HepG2 (cell line): ENCODE data around the gene NFS1. TPM values are rescaled to one million over a fixed set of nuclear protein-coding genes. Genes with fewer than 3 reads are reported as not detected.

Experiments
- AGO1 ChIP-seq: fragments of 200-400 bp; formaldehyde crosslinking; IDR thresholded peaks from 2 replicates; pipeline ENCODE4 v1.6.1; 2017; ENCODE audit warnings: mild to moderate bottlenecking, low read depth, low read length, moderate library complexity; ENCODE audit not compliant: poor library complexity, severe bottlenecking
- BRCA1 ChIP-seq: sonication (generic); formaldehyde crosslinking; IDR thresholded peaks from 2 replicates; pipeline ENCODE4 v1.4.0; 2020; ENCODE audit warnings: missing genetic modification reagents
- DRAP1 ChIP-seq: IDR thresholded peaks from 2 replicates; pipeline ENCODE4 v1.6.1; 2016; ENCODE audit warnings: missing genetic modification reagents, missing compliant biosample characterization
- ELF4 ChIP-seq: sonication (generic); formaldehyde crosslinking; IDR thresholded peaks from 2 replicates; pipeline ENCODE4 v1.5.0; 2020; ENCODE audit warnings: missing genetic modification reagents, mild to moderate bottlenecking, moderate library complexity, borderline replicate concordance
- FOXK1 ChIP-seq: sonication (generic); formaldehyde crosslinking; IDR thresholded peaks from 2 replicates; pipeline ENCODE4 v1.4.0; 2020; ENCODE audit warnings: low read depth, missing genetic modification reagents, borderline replicate concordance
- IKZF4 ChIP-seq: sonication (generic); formaldehyde crosslinking; IDR thresholded peaks from 2 replicates; pipeline ENCODE4 v1.5.1; 2020; ENCODE audit warnings: borderline replicate concordance, mild to moderate bottlenecking, low read depth, missing genetic modification reagents; ENCODE audit errors: not compliant biosample characterization
- KAT2B ChIP-seq: fragments of 150-350 bp; IDR thresholded peaks from 2 replicates; pipeline ENCODE4 v1.6.1; 2014; ENCODE audit warnings: low read depth, low read length, borderline replicate concordance
- NFE2 ChIP-seq: sonication (generic); formaldehyde crosslinking; IDR thresholded peaks from 2 replicates; pipeline ENCODE4 v1.4.0; 2020; ENCODE audit warnings: missing genetic modification reagents
- REXO4 ChIP-seq: sonication (generic); formaldehyde crosslinking; IDR thresholded peaks from 2 replicates; pipeline ENCODE4 v1.8.0; 2022; ENCODE audit warnings: missing genetic modification reagents, mild to moderate bottlenecking, borderline replicate concordance
- SALL2 ChIP-seq: sonication (generic); formaldehyde crosslinking; IDR thresholded peaks from 2 replicates; pipeline ENCODE4 v1.8.1; 2023; ENCODE audit warnings: mild to moderate bottlenecking, missing genetic modification reagents, inconsistent platforms
- TEAD2 ChIP-seq: sonication (generic); formaldehyde crosslinking; IDR thresholded peaks from 2 replicates; pipeline ENCODE4 v1.9.0; 2021; ENCODE audit warnings: missing genetic modification reagents
- ZBTB38 ChIP-seq: sonication (generic); formaldehyde crosslinking; IDR thresholded peaks from 2 replicates; pipeline ENCODE4 v1.5.1; 2020; ENCODE audit warnings: mild to moderate bottlenecking, missing genetic modification reagents
- ZIK1 ChIP-seq: sonication (generic); formaldehyde crosslinking; IDR thresholded peaks from 2 replicates; pipeline ENCODE4 v1.5.0; 2020; ENCODE audit warnings: mild to moderate bottlenecking, low read depth, missing genetic modification reagents, borderline replicate concordance
- ZKSCAN1 ChIP-seq: fragments of 150-350 bp; IDR thresholded peaks from 2 replicates; pipeline ENCODE4 v1.6.1; 2014; ENCODE audit warnings: low read length
- ZNF296 ChIP-seq: sonication (generic); formaldehyde crosslinking; conservative IDR thresholded peaks from 2 replicates; pipeline ENCODE4 v1.5.0; 2020; ENCODE audit warnings: mild to moderate bottlenecking, missing genetic modification reagents
- ZNF33A ChIP-seq: sonication (generic); formaldehyde crosslinking; IDR thresholded peaks from 2 replicates; pipeline ENCODE4 v1.5.1; 2020; ENCODE audit warnings: missing genetic modification reagents, mild to moderate bottlenecking, moderate library complexity, borderline replicate concordance
- ZNF607 ChIP-seq: sonication (generic); formaldehyde crosslinking; IDR thresholded peaks from 2 replicates; pipeline ENCODE4 v1.5.1; 2020; ENCODE audit warnings: missing genetic modification reagents, mild to moderate bottlenecking, borderline replicate concordance
- ZNF644 ChIP-seq: IDR thresholded peaks from 2 replicates; pipeline ENCODE4 v1.6.1; 2016; ENCODE audit warnings: low read depth
- ZNF660 ChIP-seq: sonication (generic); formaldehyde crosslinking; IDR thresholded peaks from 2 replicates; pipeline ENCODE4 v1.5.1; 2020; ENCODE audit warnings: mild to moderate bottlenecking, low read depth, missing genetic modification reagents, borderline replicate concordance
- polyA plus RNA-seq, 8 experiments: library from polyadenylated mRNA; depleted of rRNA in 3 of 8; stranded (reverse) in 7 of 8; unstranded in 1 of 8; fragments of >200 nt; fragmentation: Illumina TruSeq in 4 of 8; extraction: Trizol in 4 of 8; gene quantifications; 2 replicates each; pipeline versions ENCODE4 v1.2.1 to v1.2.3, GENCODE V29; 2011 to 2016; ENCODE audit warnings: low read depth in 4 of 8, missing spikeins in 1 of 8, mixed read lengths in 1 of 8; ENCODE audit not compliant: insufficient read depth in 1 of 8
- total RNA-seq, 5 experiments: library from RNA; depleted of rRNA; stranded (reverse); fragments of >200 nt; fragmentation: Illumina TruSeq; extraction: Trizol; gene quantifications; 2 replicates each; pipeline ENCODE4 v1.2.3, GENCODE V29; 2016; ENCODE audit warnings: low read depth in 1 of 5
- TF ChIP-seq, protein P1 (sequence below): IDR thresholded peaks from 2 replicates; pipeline ENCODE4 v1.6.1; 2016; ENCODE audit warnings: mild to moderate bottlenecking
- TF ChIP-seq, protein P2 (sequence below): sonication (generic); formaldehyde crosslinking; IDR thresholded peaks from 2 replicates; pipeline ENCODE4 v1.5.0; 2020; ENCODE audit warnings: mild to moderate bottlenecking, missing genetic modification reagents, moderate library complexity
- TF ChIP-seq, protein P3 (sequence below): IDR thresholded peaks from 2 replicates; pipeline ENCODE4 v1.6.1; 2016
- TF ChIP-seq, protein P4 (sequence below): sonication (generic); formaldehyde crosslinking; IDR thresholded peaks from 2 replicates; pipeline ENCODE4 v1.4.0; 2020; ENCODE audit warnings: missing genetic modification reagents

NFS1 gene
- total and polyA plus RNA-seq, 2 of the 13 experiments (the other 11 are each of a cell fraction or from before 2014, with no cell fraction given) = 65.9 to 88.1 TPM

GRCh38 chr20:35700625-35701148 lies 1.5 kb upstream of the NFS1 start (continued):
- TF ChIP-seq ZNF660 (CRISPR knock-in tag) (no peak), ZKSCAN1 (no peak), IKZF4 (CRISPR knock-in tag) (peak; percentile 52), ZNF644 (CRISPR knock-in tag) (no peak), SALL2 (CRISPR knock-in tag) (no peak), ZNF296 (CRISPR knock-in tag) (no peak), AGO1 (no peak), ZNF33A (CRISPR knock-in tag) (no peak), KAT2B (no peak), ZIK1 (CRISPR knock-in tag) (no peak), NFE2 (CRISPR knock-in tag) (no peak), BRCA1 (no peak), ZBTB38 (CRISPR knock-in tag) (0 out of 2 replicates have a peak, but pooled peaks have one; percentile 0), REXO4 (CRISPR knock-in tag) (no peak), DRAP1 (CRISPR knock-in tag) (no peak), ZNF607 (CRISPR knock-in tag) (no peak), TEAD2 (no peak), ELF4 (peak; percentile 58; the same call in 1 of the 2 replicates), FOXK1 (no peak)
- TF ChIP-seq, protein P1, sequence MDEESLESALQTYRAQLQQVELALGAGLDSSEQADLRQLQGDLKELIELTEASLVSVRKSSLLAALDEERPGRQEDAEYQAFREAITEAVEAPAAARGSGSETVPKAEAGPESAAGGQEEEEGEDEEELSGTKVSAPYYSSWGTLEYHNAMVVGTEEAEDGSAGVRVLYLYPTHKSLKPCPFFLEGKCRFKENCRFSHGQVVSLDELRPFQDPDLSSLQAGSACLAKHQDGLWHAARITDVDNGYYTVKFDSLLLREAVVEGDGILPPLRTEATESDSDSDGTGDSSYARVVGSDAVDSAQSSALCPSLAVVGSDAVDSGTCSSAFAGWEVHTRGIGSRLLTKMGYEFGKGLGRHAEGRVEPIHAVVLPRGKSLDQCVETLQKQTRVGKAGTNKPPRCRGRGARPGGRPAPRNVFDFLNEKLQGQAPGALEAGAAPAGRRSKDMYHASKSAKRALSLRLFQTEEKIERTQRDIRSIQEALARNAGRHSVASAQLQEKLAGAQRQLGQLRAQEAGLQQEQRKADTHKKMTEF = no peak
- TF ChIP-seq, protein P2, sequence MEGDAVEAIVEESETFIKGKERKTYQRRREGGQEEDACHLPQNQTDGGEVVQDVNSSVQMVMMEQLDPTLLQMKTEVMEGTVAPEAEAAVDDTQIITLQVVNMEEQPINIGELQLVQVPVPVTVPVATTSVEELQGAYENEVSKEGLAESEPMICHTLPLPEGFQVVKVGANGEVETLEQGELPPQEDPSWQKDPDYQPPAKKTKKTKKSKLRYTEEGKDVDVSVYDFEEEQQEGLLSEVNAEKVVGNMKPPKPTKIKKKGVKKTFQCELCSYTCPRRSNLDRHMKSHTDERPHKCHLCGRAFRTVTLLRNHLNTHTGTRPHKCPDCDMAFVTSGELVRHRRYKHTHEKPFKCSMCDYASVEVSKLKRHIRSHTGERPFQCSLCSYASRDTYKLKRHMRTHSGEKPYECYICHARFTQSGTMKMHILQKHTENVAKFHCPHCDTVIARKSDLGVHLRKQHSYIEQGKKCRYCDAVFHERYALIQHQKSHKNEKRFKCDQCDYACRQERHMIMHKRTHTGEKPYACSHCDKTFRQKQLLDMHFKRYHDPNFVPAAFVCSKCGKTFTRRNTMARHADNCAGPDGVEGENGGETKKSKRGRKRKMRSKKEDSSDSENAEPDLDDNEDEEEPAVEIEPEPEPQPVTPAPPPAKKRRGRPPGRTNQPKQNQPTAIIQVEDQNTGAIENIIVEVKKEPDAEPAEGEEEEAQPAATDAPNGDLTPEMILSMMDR = no peak
- TF ChIP-seq, protein P3, sequence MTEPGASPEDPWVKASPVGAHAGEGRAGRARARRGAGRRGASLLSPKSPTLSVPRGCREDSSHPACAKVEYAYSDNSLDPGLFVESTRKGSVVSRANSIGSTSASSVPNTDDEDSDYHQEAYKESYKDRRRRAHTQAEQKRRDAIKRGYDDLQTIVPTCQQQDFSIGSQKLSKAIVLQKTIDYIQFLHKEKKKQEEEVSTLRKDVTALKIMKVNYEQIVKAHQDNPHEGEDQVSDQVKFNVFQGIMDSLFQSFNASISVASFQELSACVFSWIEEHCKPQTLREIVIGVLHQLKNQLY (CRISPR knock-in tag) = no peak; the same call in 1 of the 2 replicates
- TF ChIP-seq, protein P4, sequence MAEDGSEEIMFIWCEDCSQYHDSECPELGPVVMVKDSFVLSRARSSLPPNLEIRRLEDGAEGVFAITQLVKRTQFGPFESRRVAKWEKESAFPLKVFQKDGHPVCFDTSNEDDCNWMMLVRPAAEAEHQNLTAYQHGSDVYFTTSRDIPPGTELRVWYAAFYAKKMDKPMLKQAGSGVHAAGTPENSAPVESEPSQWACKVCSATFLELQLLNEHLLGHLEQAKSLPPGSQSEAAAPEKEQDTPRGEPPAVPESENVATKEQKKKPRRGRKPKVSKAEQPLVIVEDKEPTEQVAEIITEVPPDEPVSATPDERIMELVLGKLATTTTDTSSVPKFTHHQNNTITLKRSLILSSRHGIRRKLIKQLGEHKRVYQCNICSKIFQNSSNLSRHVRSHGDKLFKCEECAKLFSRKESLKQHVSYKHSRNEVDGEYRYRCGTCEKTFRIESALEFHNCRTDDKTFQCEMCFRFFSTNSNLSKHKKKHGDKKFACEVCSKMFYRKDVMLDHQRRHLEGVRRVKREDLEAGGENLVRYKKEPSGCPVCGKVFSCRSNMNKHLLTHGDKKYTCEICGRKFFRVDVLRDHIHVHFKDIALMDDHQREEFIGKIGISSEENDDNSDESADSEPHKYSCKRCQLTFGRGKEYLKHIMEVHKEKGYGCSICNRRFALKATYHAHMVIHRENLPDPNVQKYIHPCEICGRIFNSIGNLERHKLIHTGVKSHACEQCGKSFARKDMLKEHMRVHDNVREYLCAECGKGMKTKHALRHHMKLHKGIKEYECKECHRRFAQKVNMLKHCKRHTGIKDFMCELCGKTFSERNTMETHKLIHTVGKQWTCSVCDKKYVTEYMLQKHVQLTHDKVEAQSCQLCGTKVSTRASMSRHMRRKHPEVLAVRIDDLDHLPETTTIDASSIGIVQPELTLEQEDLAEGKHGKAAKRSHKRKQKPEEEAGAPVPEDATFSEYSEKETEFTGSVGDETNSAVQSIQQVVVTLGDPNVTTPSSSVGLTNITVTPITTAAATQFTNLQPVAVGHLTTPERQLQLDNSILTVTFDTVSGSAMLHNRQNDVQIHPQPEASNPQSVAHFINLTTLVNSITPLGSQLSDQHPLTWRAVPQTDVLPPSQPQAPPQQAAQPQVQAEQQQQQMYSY = no peak
